BLaER1 treated with 17β-estradiol and CSF1 and Interleukin-3, amounts not matched to agents 10 nM and 100 nM (cell line): ENCODE measurements around the gene PSIP1.
A peak's percentile ranks its signal among the peaks of the same experiment; 100 is the strongest.

Experiments
- H3K27ac ChIP-seq, 11 experiments: shearing (Covaris generic); formaldehyde crosslinking; 2 replicates each; pipeline ENCODE4 v1.8.1; 2022
- H3K27me3 ChIP-seq, 11 experiments: shearing (Covaris generic); formaldehyde crosslinking; 2 replicates each; pipeline ENCODE4 v1.8.1; 2022
- H3K36me3 ChIP-seq, 11 experiments: shearing (Covaris generic); formaldehyde crosslinking; 2 replicates each; pipeline ENCODE4 v1.8.1; 2022
- H3K4me1 ChIP-seq, 10 experiments: shearing (Covaris generic); formaldehyde crosslinking; 2 replicates each; pipeline ENCODE4 v1.8.1; 2022
- H3K4me2 ChIP-seq, 11 experiments: shearing (Covaris generic); formaldehyde crosslinking; 2 replicates each; pipeline ENCODE4 v1.8.1; 2022
- H3K4me3 ChIP-seq, 10 experiments: shearing (Covaris generic); formaldehyde crosslinking; 2 replicates each; pipeline ENCODE4 v1.8.1; 2022
- H3K9ac ChIP-seq, 11 experiments: shearing (Covaris generic); formaldehyde crosslinking; 2 replicates each; pipeline ENCODE4 v1.8.1; 2022
- H3K9me3 ChIP-seq, 11 experiments: shearing (Covaris generic); formaldehyde crosslinking; replicated peaks in 1 of 11; 2 replicates each; pipeline ENCODE4 v1.8.1; 2022
- H4K20me1 ChIP-seq, 11 experiments: shearing (Covaris generic); formaldehyde crosslinking; 2 replicates each; pipeline ENCODE4 v1.8.1; 2022
- Cebpa-rat ChIP-seq, 11 experiments: shearing (Covaris generic); IDR thresholded peaks; 2 replicates each; pipeline ENCODE4 v1.8.1; 2022

The PSIP1 gene

DNA sequence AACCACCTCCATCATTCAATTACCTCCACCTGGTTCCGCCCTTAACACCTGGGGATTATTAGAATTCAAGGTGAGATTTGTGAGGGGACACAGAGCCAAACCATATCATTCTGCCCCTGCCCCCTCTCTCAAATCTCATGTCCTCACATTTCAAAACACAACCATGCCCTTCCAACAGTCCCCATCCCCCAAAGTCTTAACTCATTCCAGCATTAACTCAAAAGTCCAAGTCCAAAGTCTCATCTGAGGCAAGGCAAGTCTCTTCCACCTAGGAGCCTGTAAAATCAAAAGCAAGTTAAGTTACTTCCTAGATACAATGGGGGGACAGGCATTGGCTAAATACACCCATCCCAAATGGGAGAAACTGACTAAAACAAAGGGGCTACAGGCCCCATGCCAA is 18.8 kb downstream of the PSIP1 start:
- H3K4me2 ChIP-seq, result no peak overlapping the region
- H3K9ac ChIP-seq, result no peak overlapping the region
- H3K36me3 ChIP-seq, result peaks cover 41 to 100% (median 69%) of the 10 kb centered on the region in 11 experiments
- H3K9me3 ChIP-seq, result peaks cover 15 to 41% (median 29%) of the 10 kb centered on the region in 11 experiments
- no peak for TF ChIP-seq Cebpa-rat (IDR thresholded peaks at IDR 0.05)
- H3K27me3 ChIP-seq, result no peaks in the 10 kb centered on the region
- H3K4me1 ChIP-seq, result no peaks in the 10 kb centered on the region
- H3K27ac ChIP-seq, result no peak overlapping the region
- H4K20me1 ChIP-seq, result peaks cover 0 to 10% (median 0%) of the 10 kb centered on the region in 11 experiments; a peak in 3 of 22 replicates
- no peak overlapping the region for H3K4me3 ChIP-seq

DNA sequence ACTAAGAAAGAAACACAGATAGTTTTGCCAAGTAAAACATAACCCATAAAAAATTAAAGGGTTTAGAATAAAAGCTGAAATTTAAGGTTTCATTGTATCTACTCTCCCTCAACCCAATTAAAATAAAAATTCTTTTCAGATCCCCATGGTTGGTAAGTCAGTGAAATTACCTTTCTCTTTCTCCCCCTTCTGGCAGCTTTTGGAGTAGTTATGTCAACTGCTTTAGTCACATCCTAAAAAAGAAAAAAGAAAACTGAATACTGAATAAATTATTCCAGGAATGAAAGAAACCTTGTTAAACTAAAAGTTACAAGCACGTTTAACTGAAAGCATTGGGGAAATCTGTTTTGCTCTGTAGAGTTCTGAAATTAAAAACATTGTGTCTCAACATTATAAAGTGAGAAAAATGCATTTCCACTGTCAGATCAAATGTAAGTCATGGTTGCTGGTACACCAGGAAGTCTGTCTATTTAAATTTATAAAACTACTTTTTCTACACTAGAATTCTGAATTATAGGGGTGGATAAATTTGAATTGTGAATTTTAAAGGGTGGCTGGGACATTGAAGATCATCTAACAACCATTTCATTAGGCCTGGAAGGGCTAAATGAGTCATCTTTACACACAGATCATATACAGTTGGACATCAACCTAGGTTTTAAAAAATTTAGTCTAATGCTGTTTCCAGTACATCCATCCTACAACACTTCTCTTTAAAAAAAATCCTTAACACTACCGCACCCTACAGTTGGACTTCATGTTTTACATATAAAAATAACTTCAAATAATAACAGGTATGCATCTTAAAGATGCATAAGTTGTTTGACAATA is 24.7 kb downstream of the PSIP1 start:
- no peak overlapping the region for H3K4me2 ChIP-seq
- H3K9ac ChIP-seq, result no peak overlapping the region
- peaks cover 0 to 25% (median 0%) of the 10 kb centered on the region in 11 experiments; a peak in 7 of 22 replicates for H4K20me1 ChIP-seq
- no peaks in the 10 kb centered on the region for H3K27me3 ChIP-seq
- H3K4me3 ChIP-seq, result no peak overlapping the region
- no peaks in the 10 kb centered on the region for H3K9me3 ChIP-seq
- H3K36me3 ChIP-seq, result peaks cover 54 to 100% (median 75%) of the 10 kb centered on the region in 11 experiments
- peaks cover 0 to 15% (median 3%) of the 10 kb centered on the region in 10 experiments; a peak in 9 of 20 replicates for H3K4me1 ChIP-seq
- no peak for TF ChIP-seq Cebpa-rat (IDR thresholded peaks at IDR 0.05)
- H3K27ac ChIP-seq, result no peak overlapping the region

DNA sequence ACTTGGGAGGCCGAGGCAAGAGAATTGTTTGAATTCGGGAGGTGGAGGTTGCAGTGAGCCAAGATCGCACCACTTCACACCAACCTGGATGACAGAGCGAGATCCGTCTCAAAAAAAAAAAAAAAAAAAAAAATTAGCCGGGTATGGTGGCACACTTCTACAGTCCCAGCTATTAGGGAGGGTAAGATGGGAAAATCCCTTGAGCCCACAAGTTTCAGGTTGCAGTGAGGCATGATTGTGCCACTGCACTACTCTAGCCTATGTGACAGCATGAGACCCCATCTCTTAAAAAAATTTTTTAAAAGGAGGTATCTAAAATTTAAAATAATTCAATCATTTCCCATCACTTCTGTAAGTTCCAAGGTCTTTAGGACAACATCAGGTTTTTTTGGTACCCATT is 26.0 kb downstream of the PSIP1 start:
- H4K20me1 ChIP-seq, result peaks cover 0 to 25% (median 0%) of the 10 kb centered on the region in 11 experiments; a peak in 8 of 22 replicates
- no peak overlapping the region for H3K4me2 ChIP-seq
- no peak overlapping the region for H3K4me3 ChIP-seq
- TF ChIP-seq Cebpa-rat (IDR thresholded peaks at IDR 0.05), result no peak
- no peak overlapping the region for H3K9ac ChIP-seq
- H3K9me3 ChIP-seq, result no peaks in the 10 kb centered on the region
- H3K27me3 ChIP-seq, result no peaks in the 10 kb centered on the region
- H3K4me1 ChIP-seq, result peaks cover 0 to 15% (median 3%) of the 10 kb centered on the region in 10 experiments; a peak in 9 of 20 replicates
- H3K27ac ChIP-seq, result no peak overlapping the region
- peaks cover 62 to 100% (median 86%) of the 10 kb centered on the region in 11 experiments for H3K36me3 ChIP-seq

DNA sequence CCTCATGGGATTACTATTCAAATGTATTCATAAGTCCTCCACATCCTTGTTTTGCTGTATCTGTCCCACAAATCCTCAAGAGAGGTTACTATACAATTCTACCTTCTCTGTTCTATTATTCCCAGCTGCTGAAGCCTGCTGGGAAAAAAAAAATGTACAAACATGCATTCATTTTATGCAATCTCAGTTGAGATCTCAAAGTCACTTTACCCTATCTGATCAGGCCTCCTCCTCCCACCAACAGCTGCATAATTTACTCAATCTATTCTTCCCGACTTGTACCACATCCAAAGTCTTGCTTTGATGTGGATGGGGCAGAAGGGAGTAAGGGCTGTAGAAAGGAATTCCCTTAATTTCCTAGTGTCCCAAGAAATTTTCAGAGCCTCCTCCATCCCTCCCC is 28.6 kb downstream of the PSIP1 start:
- no peak for TF ChIP-seq Cebpa-rat (IDR thresholded peaks at IDR 0.05)
- Histone ChIP-seq H3K9me3 (no peaks in the 10 kb centered on the region), H3K4me1 (peaks cover 0 to 15% (median 3%) of the 10 kb centered on the region in 10 experiments; a peak in 9 of 20 replicates), H3K9ac (peak overlapping the region in 1 of 11 experiments; percentile 26; a peak in 1 of 22 replicates), H3K4me2 (peak overlapping the region in 5 of 11 experiments; percentile 6 to 39 (median 29); a peak in 7 of 22 replicates), H3K27me3 (no peaks in the 10 kb centered on the region), H3K4me3 (no peak overlapping the region), H3K27ac (no peak overlapping the region), H4K20me1 (peaks cover 0 to 17% (median 0%) of the 10 kb centered on the region in 11 experiments; a peak in 8 of 22 replicates), H3K36me3 (peaks cover 48 to 93% (median 76%) of the 10 kb centered on the region in 11 experiments)

DNA sequence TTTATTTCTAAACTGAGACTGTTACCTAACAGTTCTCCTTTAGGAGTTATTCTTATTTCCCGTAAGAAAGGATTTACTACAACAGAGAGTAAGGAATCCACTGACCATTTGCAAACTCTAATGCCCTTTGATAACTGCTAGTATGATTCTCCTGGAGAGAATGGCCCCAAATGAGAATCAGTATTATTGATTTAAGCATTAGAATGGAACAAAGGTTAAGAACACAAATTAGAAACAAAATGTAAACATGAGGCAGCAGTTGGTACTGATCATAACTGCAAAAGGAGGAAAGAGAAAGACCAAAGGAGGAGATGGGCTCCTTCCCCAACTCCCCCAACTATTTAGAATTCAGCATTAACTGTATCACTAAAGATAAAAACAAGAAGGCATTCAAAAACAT is 30.7 kb downstream of the PSIP1 start:
- H3K27ac ChIP-seq, result no peak overlapping the region
- H3K9ac ChIP-seq, result no peak overlapping the region
- peaks cover 55 to 93% (median 77%) of the 10 kb centered on the region in 11 experiments for H3K36me3 ChIP-seq
- no peaks in the 10 kb centered on the region for H3K27me3 ChIP-seq
- peaks cover 0 to 12% (median 0%) of the 10 kb centered on the region in 11 experiments; a peak in 6 of 22 replicates for H4K20me1 ChIP-seq
- H3K4me2 ChIP-seq, result no peak overlapping the region
- no peaks in the 10 kb centered on the region for H3K9me3 ChIP-seq
- H3K4me1 ChIP-seq, result peaks cover 0 to 15% (median 3%) of the 10 kb centered on the region in 10 experiments; a peak in 9 of 20 replicates
- H3K4me3 ChIP-seq, result no peak overlapping the region
- TF ChIP-seq Cebpa-rat (IDR thresholded peaks at IDR 0.05), result no peak

DNA sequence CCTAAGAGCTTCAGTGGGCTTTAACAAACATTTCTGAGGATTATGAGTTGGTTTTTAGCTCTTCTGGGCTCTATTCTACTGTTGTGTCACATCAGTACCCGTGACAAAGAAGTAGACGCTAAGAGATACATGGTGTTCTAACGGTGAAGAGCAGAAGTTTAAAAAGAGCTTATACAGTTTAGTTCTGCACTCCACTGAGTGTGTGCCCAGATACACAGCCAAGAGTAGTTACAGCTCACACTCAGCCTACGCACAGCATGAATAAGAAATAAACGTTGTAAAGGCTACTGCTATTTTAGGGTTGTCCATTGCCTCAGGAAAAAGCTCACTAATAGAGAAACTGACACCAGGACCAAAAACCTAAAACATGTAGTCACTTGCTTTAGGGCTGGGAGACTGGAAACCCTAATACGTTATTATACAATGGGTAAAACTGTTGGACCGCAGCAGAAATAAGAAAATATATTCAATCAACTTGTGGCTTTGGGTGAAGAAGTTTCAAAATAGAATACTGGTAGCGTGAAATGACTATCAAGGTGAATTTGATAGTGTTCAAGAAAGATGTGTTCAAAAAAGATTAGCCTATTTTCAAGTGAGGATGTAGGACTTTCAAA is 34.7 kb downstream of the PSIP1 start:
- H3K4me3 ChIP-seq, result no peak overlapping the region
- no peak overlapping the region for H3K9ac ChIP-seq
- H3K27me3 ChIP-seq, result no peaks in the 10 kb centered on the region
- H3K4me2 ChIP-seq, result no peak overlapping the region
- no peaks in the 10 kb centered on the region for H3K4me1 ChIP-seq
- H3K27ac ChIP-seq, result no peak overlapping the region
- peaks cover 61 to 93% (median 78%) of the 10 kb centered on the region in 11 experiments for H3K36me3 ChIP-seq
- no peak for TF ChIP-seq Cebpa-rat (IDR thresholded peaks at IDR 0.05)
- no peaks in the 10 kb centered on the region; a peak in 3 of 22 replicates for H4K20me1 ChIP-seq
- no peaks in the 10 kb centered on the region for H3K9me3 ChIP-seq

DNA sequence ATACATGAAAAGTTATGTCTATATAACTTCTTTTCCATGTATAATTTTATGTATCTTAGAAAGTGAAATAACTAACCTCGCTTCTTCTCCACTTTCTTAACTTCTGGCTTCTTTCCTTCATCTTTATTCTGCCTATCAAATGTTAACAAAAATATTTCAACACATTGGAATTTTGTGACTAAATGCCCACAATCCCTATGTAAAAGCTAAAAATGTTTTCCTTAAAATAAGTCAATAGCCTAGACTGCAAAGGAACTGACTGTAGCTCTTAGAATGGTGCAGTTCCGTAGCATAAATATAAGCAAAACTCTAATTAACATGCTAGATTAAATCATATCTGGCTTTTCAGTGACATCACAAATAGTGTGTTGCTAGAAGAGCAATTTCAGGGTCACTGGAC is 40.9 kb downstream of the PSIP1 start:
- H3K27me3 ChIP-seq, result no peaks in the 10 kb centered on the region
- peaks cover 67 to 100% (median 91%) of the 10 kb centered on the region in 11 experiments for H3K36me3 ChIP-seq
- H4K20me1 ChIP-seq, result no peaks in the 10 kb centered on the region; a peak in 1 of 22 replicates
- peaks cover 0 to 9% (median 6%) of the 10 kb centered on the region in 10 experiments; a peak in 7 of 20 replicates for H3K4me1 ChIP-seq
- H3K9ac ChIP-seq, result no peak overlapping the region
- H3K27ac ChIP-seq, result no peak overlapping the region
- H3K4me3 ChIP-seq, result no peak overlapping the region
- TF ChIP-seq Cebpa-rat (IDR thresholded peaks at IDR 0.05), result no peak
- no peak overlapping the region for H3K4me2 ChIP-seq
- H3K9me3 ChIP-seq, result no peaks in the 10 kb centered on the region

DNA sequence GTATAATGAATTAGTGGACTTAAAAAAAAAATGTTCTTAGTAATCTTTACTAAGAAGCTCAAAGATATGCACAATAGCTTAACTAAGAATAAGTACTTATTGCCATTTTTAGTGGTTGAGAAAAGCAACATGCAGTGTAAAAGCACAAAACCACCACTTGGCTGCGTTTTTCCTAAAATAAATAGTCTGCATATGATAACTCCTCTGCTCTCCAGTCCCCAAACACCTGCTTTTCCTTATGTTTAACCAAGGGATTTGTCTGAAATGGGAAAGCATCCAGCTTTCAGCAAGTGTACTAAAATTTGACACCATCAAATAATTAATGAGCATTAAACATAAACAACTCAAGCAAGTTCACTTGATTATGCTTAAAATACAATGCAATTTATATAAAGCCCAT is 41.4 kb downstream of the PSIP1 start:
- Histone ChIP-seq H3K9me3 (no peaks in the 10 kb centered on the region), H3K4me3 (no peak overlapping the region), H3K27ac (no peak overlapping the region), H3K36me3 (peaks cover 68 to 100% (median 93%) of the 10 kb centered on the region in 11 experiments), H3K4me2 (no peak overlapping the region), H3K27me3 (no peaks in the 10 kb centered on the region), H3K9ac (no peak overlapping the region), H3K4me1 (peaks cover 0 to 9% (median 6%) of the 10 kb centered on the region in 10 experiments; a peak in 7 of 20 replicates), H4K20me1 (no peaks in the 10 kb centered on the region; a peak in 1 of 22 replicates)
- TF ChIP-seq Cebpa-rat (IDR thresholded peaks at IDR 0.05), result no peak

DNA sequence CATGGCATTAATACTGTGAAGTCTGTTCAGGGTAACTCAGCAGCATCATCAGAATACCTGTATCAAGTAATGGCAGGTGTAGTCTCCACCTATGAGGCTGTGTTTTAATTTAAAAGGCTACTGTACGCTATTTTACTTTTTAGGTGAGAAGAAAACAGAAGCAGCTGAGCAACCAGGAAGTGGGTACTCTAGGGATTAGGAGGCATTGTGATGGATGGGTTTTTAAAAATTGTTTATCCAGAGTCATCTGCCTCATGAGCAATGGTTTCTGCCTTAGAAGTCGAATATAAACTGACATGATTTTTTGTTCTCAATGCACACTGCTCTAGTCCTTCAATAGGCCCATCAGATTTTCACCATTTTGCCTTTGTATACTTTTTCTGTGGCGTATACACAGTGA is 42.6 kb downstream of the PSIP1 start:
- H3K4me3 ChIP-seq, result no peak overlapping the region
- TF ChIP-seq Cebpa-rat (IDR thresholded peaks at IDR 0.05), result no peak
- no peak overlapping the region for H3K27ac ChIP-seq
- H3K9ac ChIP-seq, result no peak overlapping the region
- no peaks in the 10 kb centered on the region; a peak in 1 of 22 replicates for H4K20me1 ChIP-seq
- no peaks in the 10 kb centered on the region for H3K27me3 ChIP-seq
- peaks cover 68 to 97% (median 92%) of the 10 kb centered on the region in 11 experiments for H3K36me3 ChIP-seq
- H3K4me2 ChIP-seq, result peak overlapping the region in 1 of 11 experiments; percentile 13; a peak in 1 of 22 replicates
- H3K4me1 ChIP-seq, result peaks cover 0 to 9% (median 6%) of the 10 kb centered on the region in 10 experiments; a peak in 7 of 20 replicates
- H3K9me3 ChIP-seq, result no peaks in the 10 kb centered on the region
